Measurements from ENCODE around the gene ATP2C2.

The ATP2C2 gene

GRCh38 chr16:84476401-84476800 lies 108.1 kb downstream of the ATP2C2 start:
- no peak for DNase-seq (ENCODE audit: low read depth)

GRCh38 chr16:84477661-84478060 lies 109.3 kb downstream of the ATP2C2 start:
- DNase-seq (ENCODE audit: low read depth): no peak

- no peak for DNase-seq (ENCODE audit: low read depth)
These were observed 110.0 kb downstream of the ATP2C2 start for GRCh38 chr16:84478172-84478947.

- DNase-seq (ENCODE audit: low read depth): no peak
These were observed 111.5 kb downstream of the ATP2C2 start for GRCh38 chr16:84479716-84480450.

GRCh38 chr16:84481051-84481735 lies 112.9 kb downstream of the ATP2C2 start:
- DNase-seq (ENCODE audit: low read depth): no peak

GRCh38 chr16:84482001-84482891 lies 113.9 kb downstream of the ATP2C2 start:
- DNase-seq (ENCODE audit: low read depth): no peak

GRCh38 chr16:84482951-84483881 lies 114.9 kb downstream of the ATP2C2 start:
- no peak for DNase-seq (ENCODE audit: low read depth)

- no peak for DNase-seq (ENCODE audit: low read depth)
These were observed 115.7 kb downstream of the ATP2C2 start for GRCh38 chr16:84483882-84484565.

- DNase-seq (ENCODE audit: low read depth): no peak
These were observed 116.4 kb downstream of the ATP2C2 start for GRCh38 chr16:84484579-84485254.

GRCh38 chr16:84485255-84486010 lies 117.1 kb downstream of the ATP2C2 start:
- DNase-seq (ENCODE audit: low read depth): no peak

GRCh38 chr16:84486126-84486525 lies 117.8 kb downstream of the ATP2C2 start:
- DNase-seq (ENCODE audit: low read depth): no peak

GRCh38 chr16:84486551-84487235 lies 118.4 kb downstream of the ATP2C2 start:
- DNase-seq (ENCODE audit: low read depth): no peak

GRCh38 chr16:84487358-84487757 lies 119.0 kb downstream of the ATP2C2 start:
- DNase-seq (ENCODE audit: low read depth): no peak

- DNase-seq (ENCODE audit: low read depth): no peak
These were observed 120.8 kb downstream of the ATP2C2 start for GRCh38 chr16:84489131-84489530.

- no peak for DNase-seq (ENCODE audit: low read depth)
These were observed 127.2 kb downstream of the ATP2C2 start for GRCh38 chr16:84495506-84495905.

GRCh38 chr16:84496991-84497390 lies 128.7 kb downstream of the ATP2C2 start:
- DNase-seq (ENCODE audit: low read depth): no peak

GRCh38 chr16:84497418-84498222 lies 129.3 kb downstream of the ATP2C2 start:
- DNase-seq (ENCODE audit: low read depth): no peak

All from activated T-cell treated with anti-CD3 and anti-CD28 coated beads for 1 hour (primary cell).